GM12878 (cell line): ENCODE results near the gene PPIF. TPM values are rescaled to one million over a fixed set of nuclear protein-coding genes. Genes with fewer than 3 reads are reported as not detected.

Source experiments
- ATAC-seq: fragments of 200-7000 bp; cut with Tn5 transposase; 3 replicates; pipeline ENCODE4 v1.9.1; 2020; ENCODE audit warnings: mild to moderate bottlenecking, moderate library complexity
- BruUV-seq: library from RNA; stranded (reverse); fragments of 400-500 nt; replicated peaks from 2 replicates; lab custom pipeline; 2021; lab: Mats Ljungman, UMichigan
- CTCF ChIA-PET: fragments of 300-600 bp; sonication (Branson Sonifier 250); formaldehyde crosslinking; extraction: SDS; loops from one replicate; lab custom pipeline; 2021; ENCODE audit warnings: inconsistent platforms; lab: Yijun Ruan, JAX
- POLR2A ChIA-PET: fragments of 350-600 bp; formaldehyde crosslinking; extraction: SDS; loops from one replicate; lab custom pipeline; 2021; ENCODE audit warnings: inconsistent platforms; lab: Charles Lee
- RAD21 ChIA-PET: fragments of 300-600 bp; sonication (Branson Sonifier 250); formaldehyde crosslinking; loops from one replicate; lab custom pipeline; 2023; ENCODE audit warnings: antibody characterized with exemption; ENCODE audit not compliant: unreplicated experiment; lab: Charles Lee
- SMC1A ChIA-PET: fragments of 300-600 bp; sonication (Branson Sonifier 250); formaldehyde crosslinking; loops from one replicate; lab custom pipeline; 2023; ENCODE audit not compliant: unreplicated experiment, uncharacterized antibody; lab: Charles Lee
- DNase-seq: peaks from one replicate; pipeline ENCODE4 v3.0.0-alpha.2; 2011; ENCODE audit warnings: low read depth, low spot score
- FAIRE-seq: peaks from 3 replicates; lab custom pipeline; 2011; peaks lifted over from hg19 to GRCh38; lab: Jason Lieb, UNC
- H2AFZ ChIP-seq: 2 replicates; pipeline ENCODE4 v1.6.0; 2011; ENCODE audit warnings: low read depth, low read length, control low read depth; ENCODE audit not compliant: control insufficient read depth
- H3K27ac ChIP-seq: 2 replicates; pipeline ENCODE4 v1.5.1; 2011; ENCODE audit warnings: control low read depth; ENCODE audit not compliant: control insufficient read depth, insufficient read depth
- H3K27me3 ChIP-seq, 2 experiments: replicated peaks in 1 of 2; 2 replicates each; pipeline versions ENCODE4 v1.6.0 to v1.6.1; 2011; ENCODE audit warnings: low read length in 1 of 2; ENCODE audit not compliant: control insufficient read depth in 2 of 2, insufficient read depth in 2 of 2
- H3K36me3 ChIP-seq, 2 experiments: 2 replicates each; pipeline ENCODE4 v1.5.1; 2011; ENCODE audit warnings: low read length in 1 of 2; ENCODE audit not compliant: control insufficient read depth in 2 of 2, insufficient read depth in 2 of 2
- H3K4me1 ChIP-seq: 2 replicates; pipeline ENCODE4 v1.6.1; 2011; ENCODE audit warnings: mild to moderate bottlenecking, low read length, moderate library complexity, mixed read lengths; ENCODE audit not compliant: control insufficient read depth, insufficient read depth
- H3K4me2 ChIP-seq: 2 replicates; pipeline ENCODE4 v1.6.0; 2011; ENCODE audit warnings: control low read depth; ENCODE audit not compliant: control insufficient read depth, insufficient read depth
- H3K4me3 ChIP-seq: fragments of 200-600 bp; sonication (generic); 2 replicates; pipeline ENCODE4 v1.5.1; 2016
- H3K79me2 ChIP-seq: 2 replicates; pipeline ENCODE4 v1.6.0; 2011; ENCODE audit warnings: low read length; ENCODE audit not compliant: control insufficient read depth, insufficient read depth
- H3K9ac ChIP-seq: 2 replicates; pipeline ENCODE4 v1.8.0; 2011; ENCODE audit warnings: low read length, control low read depth, mixed read lengths; ENCODE audit not compliant: control insufficient read depth, insufficient read depth
- H3K9me3 ChIP-seq: replicated peaks from 3 replicates; pipeline ENCODE4 v1.5.1; 2011; ENCODE audit warnings: mild to moderate bottlenecking, low read length; ENCODE audit not compliant: control insufficient read depth, insufficient read depth
- H4K20me1 ChIP-seq: 2 replicates; pipeline ENCODE4 v1.6.0; 2011; ENCODE audit not compliant: control insufficient read depth, insufficient read depth
- ATF2 ChIP-seq: IDR thresholded peaks from 2 replicates; pipeline ENCODE4 v1.6.1; 2012; ENCODE audit warnings: low read length, inconsistent platforms
- E2F4 ChIP-seq: IDR thresholded peaks from 2 replicates; pipeline ENCODE4 v1.6.1; 2012; ENCODE audit warnings: low read depth, low read length, improper control_type of control experiment
- EED ChIP-seq: sonication (generic); IDR thresholded peaks from 2 replicates; pipeline ENCODE4 v1.6.1; 2016; ENCODE audit warnings: antibody characterized with exemption, low read depth
- IRF5 ChIP-seq: fragments of 450-650 bp; IDR thresholded peaks from 2 replicates; pipeline ENCODE4 v1.6.1; 2017; ENCODE audit warnings: borderline replicate concordance
- POU2F2 ChIP-seq: IDR thresholded peaks from 3 replicates; pipeline ENCODE4 v1.6.1; 2011; ENCODE audit warnings: low read depth, mild to moderate bottlenecking, low read length, borderline replicate concordance
- RUNX3 ChIP-seq: IDR thresholded peaks from 2 replicates; pipeline ENCODE4 v1.6.1; 2012; ENCODE audit warnings: low read length, inconsistent platforms
- WGBS: methylation state at CpG from one replicate; pipeline ENCODE4 v1.1.6; 2016; ENCODE audit warnings: low lambda C conversion rate; ENCODE audit not compliant: insufficient replicate concordance, insufficient coverage; ENCODE audit errors: missing lambda C conversion rate; 5-methylcytosine and 5-hydroxymethylcytosine counted together
- in situ Hi-C: fragments of 300-500 bp; cut with MboI; formaldehyde crosslinking; loops from 9 replicates; pipeline ENCODE4 v1.14.3; 2018; ENCODE audit warnings: mixed read lengths
- intact Hi-C: fragments of 100-400 bp; cut with micrococcal nuclease; formaldehyde crosslinking; loops from one replicate; pipeline ENCODE4 v1.14.2; 2022; ENCODE audit not compliant: unreplicated experiment
- polyA plus RNA-seq, 11 experiments: library from polyadenylated mRNA; depleted of rRNA in 4 of 11; unstranded in 6 of 11; stranded (reverse) in 5 of 11; fragments of >200 nt; fragmentation: Nextera tagmentation in 4 of 11; fragmentation: Illumina TruSeq in 1 of 11; extraction: Ambion mirVana in 4 of 11; extraction: Trizol in 1 of 11; gene quantifications; 1 replicate in 1 of 11; 2 replicates in 10 of 11; pipeline versions ENCODE4 v1.2.1 to v1.2.3, GENCODE V29; 2011 to 2016; ENCODE audit warnings: inconsistent platforms in 2 of 11, missing spikeins in 2 of 11, low read depth in 1 of 11
- total RNA-seq, 4 experiments: library from RNA; depleted of rRNA in 3 of 4; stranded (reverse); fragments of >200 nt in 3 of 4; fragmentation: Illumina TruSeq in 1 of 4; extraction: Trizol in 1 of 4; gene quantifications; 2 replicates each; pipeline versions ENCODE4 v1.2.1 to v1.2.3, GENCODE V29; 2013 to 2021

PPIF gene
- total and polyA plus RNA-seq, 10 of the 15 experiments (the other 5 are each of a cell fraction or from before 2014, with no cell fraction given) = 28.8 to 180 (median 128) TPM

GRCh38 chr10:79326361-79327089 is 20.7 kb upstream of the PPIF start (continued):
- TF ChIP-seq POU2F2 (no peak), ATF2 (no peak), E2F4 (no peak)

GRCh38 chr10:79327090-79327457 is 20.2 kb upstream of the PPIF start:
- TF ChIP-seq RUNX3 = peak; percentile 24; the same call in 1 of the 2 replicates
- 0 out of 2 replicates have a peak, but pooled peaks have one; percentile 16 for TF ChIP-seq EED
- TF ChIP-seq IRF5 = no peak
- TF ChIP-seq POU2F2 = peak; percentile 69; the same call in 1 of the 3 replicates
- CTCF ChIA-PET = interaction anchor here (1.0 to 1.4 kb wide), 2 partner anchors 11 to 18 kb away, joined by 3 read pairs; no protein-coding TSS in a partner anchor
- no TSS peak for BruUV-seq
- Histone ChIP-seq H2AFZ (no peak overlapping the region; the same call in 1 of the 2 replicates), H3K79me2 (no peaks in the 10 kb centered on the region), H3K4me1 (peaks cover 35% of the 10 kb centered on the region), H4K20me1 (no peaks in the 10 kb centered on the region), H3K4me3 (no peak overlapping the region), H3K4me2 (no peak overlapping the region), H3K36me3 (no peaks in the 10 kb centered on the region), H3K9me3 (no peaks in the 10 kb centered on the region), H3K27ac (no peak overlapping the region), H3K27me3 (no peaks in the 10 kb centered on the region), H3K9ac (no peak overlapping the region)
- POLR2A ChIA-PET = interaction anchor here (1.4 kb wide), 2 partner anchors 11 to 18 kb away, joined by 4 to 5 read pairs; no protein-coding TSS in a partner anchor
- in situ Hi-C loops (no loop called here), intact Hi-C loops (no loop called here)
- no peak for FAIRE-seq
- peak; percentile 53 for ATAC-seq
- WGBS = 39% methylated on average over 8 of the region's 8 CpGs
- RAD21 ChIA-PET = interaction anchor here (0.7 to 1.6 kb wide), 2 partner anchors 18 to 41 kb away, joined by 3 read pairs; no protein-coding TSS in a partner anchor
- no peak for DNase-seq
- SMC1A ChIA-PET = interaction anchor here (0.7 kb wide), 1 partner anchor 10 kb away, joined by 3 read pairs; no protein-coding TSS in a partner anchor
